Neural cell (in vitro differentiated cells): ENCODE measurements around the gene KIF23.

Experiments
- EP300 ChIP-seq: fragments of 450-650 bp; conservative IDR thresholded peaks from 2 replicates; pipeline ENCODE4 v1.6.1; 2014; ENCODE audit warnings: antibody characterized with exemption, mild to moderate bottlenecking, moderate library complexity; ENCODE audit not compliant: poor library complexity, severe bottlenecking
- EZH2 ChIP-seq: fragments of 200-600, 300-800 bp; shearing (Covaris generic), sonication (generic); IDR thresholded peaks from 2 replicates; pipeline ENCODE4 v1.6.1; 2014; ENCODE audit warnings: antibody characterized with exemption, low read length, borderline replicate concordance, mild to moderate bottlenecking; ENCODE audit not compliant: insufficient read depth, poor library complexity, severe bottlenecking
- MXI1 ChIP-seq: fragments of 450-650 bp; conservative IDR thresholded peaks from 2 replicates; pipeline ENCODE4 v1.6.1; 2014; ENCODE audit warnings: antibody characterized with exemption, mild to moderate bottlenecking; ENCODE audit not compliant: poor library complexity, severe bottlenecking
- RAD21 ChIP-seq: fragments of 450-650 bp; conservative IDR thresholded peaks from 2 replicates; pipeline ENCODE4 v1.6.1; 2014; ENCODE audit warnings: antibody characterized with exemption, mild to moderate bottlenecking, moderate library complexity
- TAF1 ChIP-seq: IDR thresholded peaks from 2 replicates; pipeline ENCODE4 v1.6.1; 2012; ENCODE audit warnings: low read depth
- TF ChIP-seq, protein P1 (sequence below): fragments of 450-650 bp; IDR thresholded peaks from 2 replicates; pipeline ENCODE4 v1.5.1; 2014; ENCODE audit warnings: antibody characterized with exemption, mild to moderate bottlenecking, moderate library complexity; ENCODE audit not compliant: poor library complexity, severe bottlenecking

DNA sequence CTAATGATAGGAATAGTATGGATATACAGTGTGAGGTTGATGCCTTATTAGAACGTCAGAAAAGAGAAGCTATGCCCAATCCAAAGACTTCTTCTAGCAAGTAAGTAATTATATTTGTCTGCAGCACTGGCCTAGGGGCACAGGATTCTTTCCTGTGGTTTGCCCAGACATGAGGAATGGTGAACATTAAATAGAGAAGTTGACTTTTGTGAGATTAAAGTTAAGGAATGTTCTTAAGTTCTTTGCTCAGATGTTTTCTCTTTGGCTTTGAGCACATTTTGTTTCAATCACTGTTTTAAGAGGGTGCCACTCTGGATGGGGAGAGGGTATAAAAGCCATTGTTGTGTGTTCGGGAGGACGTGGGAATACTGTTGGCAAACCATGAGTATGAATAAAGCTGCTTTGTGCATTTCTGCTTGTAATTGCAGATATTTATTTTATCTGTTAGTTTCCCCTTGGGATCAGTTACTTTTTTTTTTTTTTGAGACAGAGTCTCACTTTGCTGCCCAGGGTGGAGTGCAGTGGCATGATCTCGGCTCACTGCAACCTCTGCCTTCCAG is 8.3 kb downstream of the KIF23 start:
- TF ChIP-seq, protein P1, sequence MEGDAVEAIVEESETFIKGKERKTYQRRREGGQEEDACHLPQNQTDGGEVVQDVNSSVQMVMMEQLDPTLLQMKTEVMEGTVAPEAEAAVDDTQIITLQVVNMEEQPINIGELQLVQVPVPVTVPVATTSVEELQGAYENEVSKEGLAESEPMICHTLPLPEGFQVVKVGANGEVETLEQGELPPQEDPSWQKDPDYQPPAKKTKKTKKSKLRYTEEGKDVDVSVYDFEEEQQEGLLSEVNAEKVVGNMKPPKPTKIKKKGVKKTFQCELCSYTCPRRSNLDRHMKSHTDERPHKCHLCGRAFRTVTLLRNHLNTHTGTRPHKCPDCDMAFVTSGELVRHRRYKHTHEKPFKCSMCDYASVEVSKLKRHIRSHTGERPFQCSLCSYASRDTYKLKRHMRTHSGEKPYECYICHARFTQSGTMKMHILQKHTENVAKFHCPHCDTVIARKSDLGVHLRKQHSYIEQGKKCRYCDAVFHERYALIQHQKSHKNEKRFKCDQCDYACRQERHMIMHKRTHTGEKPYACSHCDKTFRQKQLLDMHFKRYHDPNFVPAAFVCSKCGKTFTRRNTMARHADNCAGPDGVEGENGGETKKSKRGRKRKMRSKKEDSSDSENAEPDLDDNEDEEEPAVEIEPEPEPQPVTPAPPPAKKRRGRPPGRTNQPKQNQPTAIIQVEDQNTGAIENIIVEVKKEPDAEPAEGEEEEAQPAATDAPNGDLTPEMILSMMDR = no peak
- TF ChIP-seq EZH2 (no peak), RAD21 (no peak), TAF1 (no peak), MXI1 (no peak), EP300 (no peak)
